HL-60 (cell line): ENCODE results near the gene DCT.

Source experiments
- DNase-seq, 2 experiments: peaks; one replicate each; pipeline ENCODE4 v3.0.0-alpha.2; 2010 to 2020; ENCODE audit warnings: low read depth in 1 of 2, low spot score in 1 of 2
- H3K27ac ChIP-seq: fragments of 250-450 bp; sonication (Bioruptor Pico); replicated peaks from 2 replicates; pipeline ENCODE4 v1.5.1; 2020; ENCODE audit warnings: mild to moderate bottlenecking, moderate library complexity
- H3K27me3 ChIP-seq: fragments of 250-450 bp; sonication (Bioruptor Pico); 2 replicates; pipeline ENCODE4 v1.5.1; 2021; ENCODE audit warnings: mild to moderate bottlenecking, moderate library complexity; ENCODE audit not compliant: insufficient read depth, poor library complexity, severe bottlenecking
- H3K4me3 ChIP-seq: replicated peaks from 2 replicates; pipeline ENCODE4 v1.5.1; 2011; ENCODE audit warnings: mild to moderate bottlenecking, control low read depth, low read length; ENCODE audit not compliant: insufficient read depth
- CTCF ChIP-seq: IDR thresholded peaks from one replicate; pipeline ENCODE4 v1.5.1; 2011; ENCODE audit warnings: low read length, control low read depth, inconsistent platforms; ENCODE audit not compliant: insufficient read depth
- GABPA ChIP-seq: IDR thresholded peaks from 2 replicates; pipeline ENCODE4 v1.6.1; 2012; ENCODE audit warnings: low read depth
- POLR2AphosphoS5 ChIP-seq: IDR thresholded peaks from 2 replicates; pipeline ENCODE4 v1.6.1; 2012; ENCODE audit warnings: low read depth
- REST ChIP-seq: IDR thresholded peaks from 2 replicates; pipeline ENCODE4 v1.6.1; 2012; ENCODE audit warnings: low read depth; ENCODE audit not compliant: insufficient replicate concordance
- SPI1 ChIP-seq: IDR thresholded peaks from 2 replicates; pipeline ENCODE4 v1.6.1; 2012; ENCODE audit warnings: low read depth, mild to moderate bottlenecking, borderline replicate concordance

The DCT gene

GRCh38 chr13:94494026-94494425 lies 14.5 kb upstream of the DCT start:
- Histone ChIP-seq H3K27ac (no peak overlapping the region), H3K4me3 (no peak overlapping the region), H3K27me3 (peaks cover 3% of the 10 kb centered on the region)
- no peak for TF ChIP-seq GABPA
- TF ChIP-seq CTCF = no peak
- TF ChIP-seq REST = no peak
- no peak for TF ChIP-seq SPI1
- TF ChIP-seq POLR2AphosphoS5 = no peak
- DNase-seq = no peak

GRCh38 chr13:94487043-94487442 lies 7.6 kb upstream of the DCT start:
- H3K27ac ChIP-seq = no peak overlapping the region
- no peak overlapping the region for H3K4me3 ChIP-seq
- TF ChIP-seq SPI1 (no peak), CTCF (no peak), POLR2AphosphoS5 (no peak), GABPA (no peak), REST (no peak)
- peaks cover 8% of the 10 kb centered on the region for H3K27me3 ChIP-seq
- no peak for DNase-seq

- DNase-seq = no peak
- Histone ChIP-seq H3K27ac (no peak overlapping the region), H3K27me3 (peaks cover 5% of the 10 kb centered on the region), H3K4me3 (no peak overlapping the region)
- TF ChIP-seq GABPA (no peak), CTCF (no peak), SPI1 (no peak), REST (no peak), POLR2AphosphoS5 (no peak)
Observed at GRCh38 chr13:94483970-94484369, 4.5 kb upstream of the DCT start.
